WTC11 (cell line): Measurements from ENCODE around the gene PTPN13.

ENCODE experiments used
- CREB1 ChIP-seq: sonication (generic); formaldehyde crosslinking; IDR thresholded peaks from 2 replicates; pipeline ENCODE4 v1.8.0; 2023; ENCODE audit warnings: mild to moderate bottlenecking, missing genetic modification reagents
- CTCF ChIP-seq: fragments of 200-600 bp; IDR thresholded peaks from 2 replicates; pipeline ENCODE4 v1.8.0; 2022; ENCODE audit warnings: antibody characterized with exemption
- FOXK1 ChIP-seq: sonication (generic); formaldehyde crosslinking; IDR thresholded peaks from 2 replicates; pipeline ENCODE4 v1.8.0; 2022; ENCODE audit warnings: mild to moderate bottlenecking, moderate library complexity, missing genetic modification reagents
- MAX ChIP-seq: sonication (generic); formaldehyde crosslinking; IDR thresholded peaks from 2 replicates; pipeline ENCODE4 v1.8.0; 2022; ENCODE audit warnings: mild to moderate bottlenecking, missing genetic modification reagents
- NFE2L1 ChIP-seq: sonication (generic); formaldehyde crosslinking; IDR thresholded peaks from 2 replicates; pipeline ENCODE4 v1.8.1; 2023; ENCODE audit warnings: missing genetic modification reagents
- SMAD4 ChIP-seq: sonication (generic); formaldehyde crosslinking; IDR thresholded peaks from 2 replicates; pipeline ENCODE4 v1.8.0; 2022; ENCODE audit warnings: mild to moderate bottlenecking, missing genetic modification reagents
- TF ChIP-seq, protein P1 (sequence below): sonication (generic); formaldehyde crosslinking; conservative IDR thresholded peaks from 2 replicates; pipeline ENCODE4 v1.8.1; 2022; ENCODE audit warnings: mild to moderate bottlenecking, missing genetic modification reagents
- TF ChIP-seq, protein P2 (sequence below): sonication (generic); formaldehyde crosslinking; IDR thresholded peaks from 2 replicates; pipeline ENCODE4 v1.8.1; 2023; ENCODE audit warnings: mild to moderate bottlenecking, missing genetic modification reagents, moderate library complexity
- TF ChIP-seq, protein P3 (sequence below): sonication (generic); formaldehyde crosslinking; IDR thresholded peaks from 2 replicates; pipeline ENCODE4 v1.8.1; 2022; ENCODE audit warnings: low read depth, mild to moderate bottlenecking, moderate library complexity, missing genetic modification reagents, borderline replicate concordance

DNA sequence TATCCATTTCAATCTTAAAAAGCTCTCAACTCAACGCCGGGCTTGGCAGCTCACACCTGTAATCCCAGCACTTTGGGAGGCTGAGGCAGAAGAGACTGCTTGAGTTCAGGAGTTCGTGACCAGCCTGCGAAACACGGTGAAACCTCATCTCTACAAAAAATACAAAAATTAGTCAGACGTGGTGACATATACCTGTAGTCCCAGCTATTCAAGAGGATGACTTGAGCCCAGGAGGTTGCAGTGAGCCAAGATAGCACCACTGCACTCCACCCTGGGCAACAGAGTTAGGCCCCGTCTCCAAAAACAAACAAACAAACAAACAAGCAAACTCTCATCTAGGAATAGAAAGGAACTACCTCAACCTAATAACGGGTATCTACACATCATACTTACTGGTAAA lies 50.8 kb downstream of the PTPN13 start:
- TF ChIP-seq NFE2L1 (CRISPR knock-in tag): no peak
- no peak for TF ChIP-seq MAX (CRISPR knock-in tag)
- TF ChIP-seq, protein P1, sequence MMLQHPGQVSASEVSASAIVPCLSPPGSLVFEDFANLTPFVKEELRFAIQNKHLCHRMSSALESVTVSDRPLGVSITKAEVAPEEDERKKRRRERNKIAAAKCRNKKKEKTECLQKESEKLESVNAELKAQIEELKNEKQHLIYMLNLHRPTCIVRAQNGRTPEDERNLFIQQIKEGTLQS (CRISPR knock-in tag): no peak
- no peak for TF ChIP-seq CREB1 (CRISPR knock-in tag)
- no peak for TF ChIP-seq CTCF
- TF ChIP-seq, protein P2, sequence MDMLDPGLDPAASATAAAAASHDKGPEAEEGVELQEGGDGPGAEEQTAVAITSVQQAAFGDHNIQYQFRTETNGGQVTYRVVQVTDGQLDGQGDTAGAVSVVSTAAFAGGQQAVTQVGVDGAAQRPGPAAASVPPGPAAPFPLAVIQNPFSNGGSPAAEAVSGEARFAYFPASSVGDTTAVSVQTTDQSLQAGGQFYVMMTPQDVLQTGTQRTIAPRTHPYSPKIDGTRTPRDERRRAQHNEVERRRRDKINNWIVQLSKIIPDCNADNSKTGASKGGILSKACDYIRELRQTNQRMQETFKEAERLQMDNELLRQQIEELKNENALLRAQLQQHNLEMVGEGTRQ (CRISPR knock-in tag): no peak
- TF ChIP-seq SMAD4: no peak
- no peak for TF ChIP-seq FOXK1 (CRISPR knock-in tag)
- TF ChIP-seq, protein P3, sequence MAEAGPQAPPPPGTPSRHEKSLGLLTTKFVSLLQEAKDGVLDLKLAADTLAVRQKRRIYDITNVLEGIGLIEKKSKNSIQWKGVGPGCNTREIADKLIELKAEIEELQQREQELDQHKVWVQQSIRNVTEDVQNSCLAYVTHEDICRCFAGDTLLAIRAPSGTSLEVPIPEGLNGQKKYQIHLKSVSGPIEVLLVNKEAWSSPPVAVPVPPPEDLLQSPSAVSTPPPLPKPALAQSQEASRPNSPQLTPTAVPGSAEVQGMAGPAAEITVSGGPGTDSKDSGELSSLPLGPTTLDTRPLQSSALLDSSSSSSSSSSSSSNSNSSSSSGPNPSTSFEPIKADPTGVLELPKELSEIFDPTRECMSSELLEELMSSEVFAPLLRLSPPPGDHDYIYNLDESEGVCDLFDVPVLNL (CRISPR knock-in tag): no peak
